Activated T-helper 2 cell treated with anti-CD3 and anti-CD28 coated beads, Interferon-gamma antibody, Interleukin-2, Interleukin-4, amounts not matched to agents 10 μg/mL and 5 μg/mL and 100 μg/mL, durations not matched to agents 14 hours and 24 hours and 36 hours (primary cell): ENCODE results near the gene KRTAP7-1. TPM values are rescaled to one million over a fixed set of nuclear protein-coding genes. Genes with fewer than 3 reads are reported as not detected.

ENCODE experiments used
- DNase-seq: peaks from one replicate; pipeline ENCODE4 v3.0.0; 2021; ENCODE audit warnings: low spot score
- H3K27ac Mint-ChIP-seq: one replicate; pipeline ENCODE4 v1.8.0; 2021; ENCODE audit warnings: mixed read lengths
- H3K27me3 Mint-ChIP-seq: one replicate; pipeline ENCODE4 v1.8.0; 2021; ENCODE audit warnings: low read depth, mixed read lengths
- H3K36me3 Mint-ChIP-seq: one replicate; pipeline ENCODE4 v1.8.0; 2021; ENCODE audit warnings: low read depth, mixed read lengths
- H3K4me1 Mint-ChIP-seq: one replicate; pipeline ENCODE4 v1.8.0; 2021; ENCODE audit warnings: low read depth, mixed read lengths
- H3K4me3 Mint-ChIP-seq: one replicate; pipeline ENCODE4 v1.8.0; 2021; ENCODE audit warnings: low read depth, mild to moderate bottlenecking, moderate library complexity, mixed read lengths
- H3K9me3 Mint-ChIP-seq: one replicate; pipeline ENCODE4 v1.8.0; 2021; ENCODE audit warnings: mixed read lengths
- intact Hi-C: fragments of 100-400 bp; cut with micrococcal nuclease; formaldehyde crosslinking; loops from one replicate; pipeline ENCODE4 v1.15.1; 2023
- total RNA-seq: library from RNA; stranded (reverse); gene quantifications from 2 replicates; pipeline ENCODE4 v1.2.3, GENCODE V29; 2022

Gene KRTAP7-1, protein sequence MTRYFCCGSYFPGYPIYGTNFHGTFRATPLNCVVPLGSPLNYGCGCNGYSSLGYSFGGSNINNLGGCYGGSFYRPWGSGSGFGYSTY
- total RNA-seq = not detected in 2 replicates

DNA sequence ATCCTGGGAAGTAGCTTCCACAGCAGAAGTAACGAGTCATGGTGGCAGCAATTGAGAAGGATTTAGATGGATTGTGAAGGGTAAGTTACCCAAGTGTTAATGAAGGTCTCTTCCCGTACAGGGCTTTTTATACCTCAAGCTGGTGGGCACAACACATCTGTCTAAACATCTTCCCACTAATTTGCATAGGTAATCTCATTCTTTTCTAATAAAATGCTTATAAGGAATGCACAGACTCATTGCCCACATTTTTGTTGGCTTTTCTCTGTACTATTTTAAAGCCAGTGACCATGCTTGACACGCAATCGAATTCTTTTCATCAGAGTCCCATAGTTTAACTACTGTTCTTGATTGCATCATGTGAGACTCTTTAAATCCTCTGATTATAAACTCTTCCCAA, at the start of gene KRTAP7-1:
Gene KRTAP7-1 (minus strand): TSS at position 101 of the 400 bp plus-strand sequence. CDS start 61 bp downstream, at position 40.
- H3K4me1 Mint-ChIP-seq = no peaks in the 10 kb centered on the region
- peaks cover 21% of the 10 kb centered on the region for H3K9me3 Mint-ChIP-seq
- H3K36me3 Mint-ChIP-seq = peaks cover 3% of the 10 kb centered on the region
- DNase-seq = no peak
- H3K27me3 Mint-ChIP-seq = peaks cover 9% of the 10 kb centered on the region
- H3K4me3 Mint-ChIP-seq = no peak within 1 kb of the TSS
- H3K27ac Mint-ChIP-seq = no peak within 1 kb of the TSS
- intact Hi-C loops = no loop called here

DNA sequence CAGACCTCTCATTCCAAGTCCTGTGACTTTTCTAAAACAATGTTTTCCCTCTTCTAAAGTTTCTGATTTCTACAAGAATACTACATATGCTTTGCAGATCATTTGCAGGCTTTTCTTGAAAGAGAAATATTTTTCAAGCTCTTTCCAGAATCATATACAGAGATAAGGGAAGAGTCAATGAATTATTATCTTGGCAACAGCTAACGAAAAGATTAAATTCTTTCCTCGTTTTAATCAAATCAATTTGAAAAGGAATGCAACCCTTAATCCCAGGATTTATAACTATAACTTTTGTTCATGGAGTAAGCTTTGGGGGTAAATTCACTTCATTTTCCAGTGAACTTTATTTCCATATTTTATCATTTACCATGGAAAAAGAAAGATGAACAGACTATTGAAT, 45.0 kb upstream of the KRTAP7-1 start:
- Mint-ChIP-seq H3K4me3 (no peak overlapping the region), H3K36me3 (no peaks in the 10 kb centered on the region), H3K27ac (no peak overlapping the region), H3K9me3 (no peaks in the 10 kb centered on the region), H3K4me1 (no peaks in the 10 kb centered on the region), H3K27me3 (peaks cover 4% of the 10 kb centered on the region)
- intact Hi-C loops = no loop called here
- no peak for DNase-seq

DNA sequence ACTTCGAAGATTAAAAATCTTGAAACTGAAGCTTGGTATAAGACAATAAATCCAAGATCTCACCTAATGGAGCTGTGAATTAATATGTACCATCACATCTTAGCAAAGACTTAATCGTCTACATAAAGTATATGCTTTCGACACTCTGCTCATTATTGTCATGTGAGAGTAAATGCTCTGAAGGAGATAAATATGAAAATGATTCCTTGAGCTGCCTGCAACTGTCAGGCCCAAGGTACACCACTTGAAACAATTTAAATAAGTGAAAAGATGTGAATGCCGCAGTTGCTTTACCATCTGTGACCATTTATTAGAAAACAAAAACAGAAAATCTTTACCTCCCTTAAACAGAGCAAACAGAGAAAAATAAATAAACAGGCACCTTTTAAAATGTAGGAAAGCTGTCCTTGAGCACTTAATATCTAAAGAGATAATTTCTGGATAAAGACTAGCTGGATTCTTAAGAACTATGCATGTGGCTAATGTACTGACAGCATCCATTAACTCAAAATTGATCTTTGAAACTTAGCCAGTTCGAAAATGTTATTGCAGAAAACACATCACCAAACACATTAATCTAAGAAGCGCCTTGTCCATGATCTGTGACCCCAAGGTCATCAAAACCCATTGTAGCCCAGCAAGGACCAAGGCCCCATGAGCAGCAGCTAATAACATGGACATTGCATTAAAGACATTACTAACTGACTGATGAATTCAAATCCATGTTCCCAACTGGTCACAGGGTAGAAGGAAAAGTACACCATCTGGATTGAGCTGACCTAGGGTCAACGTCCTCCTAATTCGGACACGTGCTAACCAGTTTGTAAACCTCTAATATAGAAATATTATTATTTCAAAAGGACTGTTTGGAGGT, 18.3 kb upstream of the KRTAP7-1 start:
- Mint-ChIP-seq H3K9me3 (no peaks in the 10 kb centered on the region), H3K4me3 (no peak overlapping the region), H3K27ac (no peak overlapping the region), H3K36me3 (no peaks in the 10 kb centered on the region), H3K4me1 (no peaks in the 10 kb centered on the region), H3K27me3 (peaks cover 13% of the 10 kb centered on the region)
- DNase-seq = no peak
- intact Hi-C loops = no loop called here

DNA sequence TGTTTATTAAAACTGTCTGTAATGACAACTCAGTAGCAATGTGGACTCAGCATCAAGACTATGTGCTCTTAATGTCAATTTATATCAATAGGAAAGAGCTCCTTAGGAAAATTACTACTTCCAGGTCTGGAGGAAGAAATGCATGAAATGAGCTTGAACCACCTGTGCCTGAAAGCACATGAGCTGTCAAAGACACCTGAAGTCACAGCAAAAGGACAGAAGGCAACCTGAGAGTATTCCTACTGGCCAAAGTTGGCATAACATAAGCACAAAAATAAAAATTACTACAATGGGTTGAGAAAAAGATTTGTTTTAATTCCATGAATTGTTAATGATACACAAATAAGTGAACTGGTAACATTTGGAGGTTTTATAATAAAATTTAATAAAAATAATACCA, 13.4 kb upstream of the KRTAP7-1 start:
- no peaks in the 10 kb centered on the region for H3K36me3 Mint-ChIP-seq
- peaks cover 15% of the 10 kb centered on the region for H3K27me3 Mint-ChIP-seq
- no peaks in the 10 kb centered on the region for H3K9me3 Mint-ChIP-seq
- H3K4me1 Mint-ChIP-seq = peaks cover 3% of the 10 kb centered on the region
- intact Hi-C loops = no loop called here
- H3K27ac Mint-ChIP-seq = no peak overlapping the region
- no peak overlapping the region for H3K4me3 Mint-ChIP-seq
- DNase-seq = no peak

DNA sequence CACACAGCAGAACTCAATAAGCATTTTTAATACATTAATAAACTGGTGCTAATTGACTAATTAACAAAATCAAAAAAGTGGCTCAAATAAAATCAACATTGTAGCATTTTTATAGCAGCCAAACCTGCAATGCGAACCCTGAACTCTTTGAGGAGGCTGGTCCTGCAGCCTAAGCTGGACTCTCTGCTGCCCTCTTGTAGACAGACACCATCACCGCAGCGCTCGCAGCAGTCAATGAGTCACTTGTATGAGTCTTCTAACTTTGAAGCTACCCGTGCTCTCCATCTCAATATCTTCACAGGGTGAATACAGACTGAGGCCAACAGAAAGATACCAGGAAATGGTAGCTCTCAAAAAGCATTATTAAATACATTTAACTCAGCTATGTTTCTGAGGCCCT, 9.7 kb upstream of the KRTAP7-1 start:
- intact Hi-C loops = loop anchor here (5.0 kb wide), 1 partner anchor 238 kb away; no protein-coding TSS in a partner anchor
- H3K27me3 Mint-ChIP-seq = peaks cover 13% of the 10 kb centered on the region
- no peak overlapping the region for H3K27ac Mint-ChIP-seq
- peaks cover 3% of the 10 kb centered on the region for H3K4me1 Mint-ChIP-seq
- no peaks in the 10 kb centered on the region for H3K36me3 Mint-ChIP-seq
- H3K4me3 Mint-ChIP-seq = no peak overlapping the region
- H3K9me3 Mint-ChIP-seq = no peaks in the 10 kb centered on the region
- DNase-seq = peak; percentile 10

DNA sequence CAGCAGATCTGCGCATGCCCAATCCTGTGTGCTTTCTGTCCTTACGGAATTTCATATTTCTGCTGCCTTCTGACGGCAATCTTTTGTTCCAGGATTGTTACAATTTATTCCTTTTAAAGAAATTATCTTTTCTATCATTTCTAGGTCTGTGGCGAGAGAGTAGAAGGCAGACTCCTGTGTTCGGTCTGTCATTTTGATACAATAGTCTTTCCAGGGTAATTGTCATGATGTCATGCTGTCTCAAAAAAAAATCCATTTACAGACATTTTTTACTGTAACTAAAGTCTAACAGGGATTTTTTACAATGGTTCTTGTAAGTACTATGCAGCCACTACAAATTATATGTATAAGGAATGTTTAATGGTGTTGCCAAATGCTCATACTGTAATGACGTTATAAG, 9.0 kb upstream of the KRTAP7-1 start:
- intact Hi-C loops = loop anchor here (5.0 kb wide), 1 partner anchor 239 kb away; no protein-coding TSS in a partner anchor
- Mint-ChIP-seq H3K36me3 (no peaks in the 10 kb centered on the region), H3K9me3 (no peaks in the 10 kb centered on the region), H3K4me3 (no peak overlapping the region), H3K27me3 (peaks cover 15% of the 10 kb centered on the region), H3K27ac (no peak overlapping the region), H3K4me1 (peaks cover 3% of the 10 kb centered on the region)
- no peak for DNase-seq

DNA sequence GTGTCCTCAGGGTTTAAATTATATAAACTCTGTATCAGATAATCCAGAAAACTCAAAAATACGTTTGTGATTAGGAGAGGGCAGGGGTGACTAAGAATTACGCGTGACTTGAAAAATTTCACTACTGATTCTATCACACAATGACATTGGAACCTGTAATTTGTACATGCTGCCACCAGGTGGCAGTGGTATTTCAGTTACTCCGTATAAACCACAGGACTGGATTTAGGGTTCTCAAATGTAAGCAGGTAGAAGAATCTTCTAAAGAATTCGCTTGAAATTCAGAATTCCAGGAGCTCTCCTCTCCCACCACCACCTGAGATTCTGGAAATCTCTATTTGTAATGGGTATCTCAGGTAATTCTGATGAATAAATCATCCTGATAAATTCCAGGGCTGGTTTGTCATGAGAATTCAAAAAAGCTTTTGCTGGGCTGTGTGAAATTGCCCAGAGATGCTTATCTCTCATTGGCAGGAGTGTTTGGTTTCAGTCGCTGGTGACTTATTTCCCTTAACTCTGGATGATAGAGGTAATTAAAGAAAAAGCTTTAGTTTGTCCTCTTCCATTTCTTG, 1.7 kb upstream of the KRTAP7-1 start:
- H3K9me3 Mint-ChIP-seq = peaks cover 21% of the 10 kb centered on the region
- H3K27me3 Mint-ChIP-seq = peaks cover 9% of the 10 kb centered on the region
- no peak overlapping the region for H3K27ac Mint-ChIP-seq
- peaks cover 3% of the 10 kb centered on the region for H3K36me3 Mint-ChIP-seq
- no peaks in the 10 kb centered on the region for H3K4me1 Mint-ChIP-seq
- H3K4me3 Mint-ChIP-seq = no peak overlapping the region
- DNase-seq = no peak
- intact Hi-C loops = no loop called here

DNA sequence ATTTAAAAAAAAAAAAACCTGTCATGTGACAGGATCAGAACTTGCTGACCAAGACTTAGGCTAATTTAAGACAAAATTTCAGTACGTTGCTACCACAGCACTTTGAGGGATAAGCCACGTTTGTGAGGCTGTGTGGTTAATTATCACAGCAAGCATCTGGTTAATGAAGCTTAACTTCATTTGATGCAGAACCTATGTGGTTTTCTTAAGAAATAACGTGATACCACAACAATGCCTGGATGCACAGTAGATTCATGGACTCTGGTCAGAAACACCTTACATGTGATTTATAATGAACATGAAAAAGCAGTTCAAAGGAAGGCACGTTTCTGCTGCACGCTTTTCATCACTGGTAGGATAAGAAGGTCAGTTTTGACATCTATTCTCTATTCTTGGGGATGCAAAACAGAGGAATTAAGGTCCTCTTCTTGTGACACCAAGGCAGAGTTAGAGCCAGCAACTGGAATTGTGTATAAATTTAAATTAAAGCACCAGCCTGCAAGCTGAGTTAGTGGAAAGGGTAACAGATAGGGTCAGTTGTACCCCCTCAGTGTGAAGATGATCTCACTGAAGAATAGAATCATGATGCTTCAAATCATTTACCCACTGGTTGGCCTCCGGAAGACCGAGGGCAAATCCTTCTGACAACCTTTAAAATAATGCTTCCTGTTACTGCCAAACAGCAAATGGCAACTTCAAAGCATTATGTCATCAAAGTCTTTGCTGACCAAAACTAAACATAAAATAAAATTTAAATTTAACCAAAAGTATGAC, 10.5 kb downstream of the KRTAP7-1 start:
- intact Hi-C loops = no loop called here
- peaks cover 17% of the 10 kb centered on the region for H3K9me3 Mint-ChIP-seq

DNA sequence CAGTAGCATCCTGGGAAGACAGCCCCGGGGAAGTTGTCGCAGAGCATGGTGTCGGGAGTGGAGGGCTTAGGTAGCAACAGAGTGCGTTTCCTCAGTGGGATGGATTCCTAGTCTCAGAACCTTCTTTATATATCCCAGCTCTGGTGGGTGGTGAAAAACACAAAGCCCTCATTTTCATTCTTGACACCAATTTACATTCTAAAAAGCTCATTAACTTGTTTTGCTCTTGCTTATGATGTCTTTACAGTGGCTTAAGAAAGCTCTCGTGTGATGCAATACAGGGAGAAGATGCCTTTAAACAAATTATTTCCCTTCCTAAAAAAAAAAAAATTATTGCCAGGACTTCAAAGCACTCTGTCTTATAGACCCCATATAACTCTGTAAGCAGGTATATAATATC, 16.4 kb downstream of the KRTAP7-1 start, which contains the start of gene KRTAP8-1:
Gene KRTAP8-1 (minus strand): TSS at position 101 of the 400 bp plus-strand sequence. CDS start 54 bp downstream, at position 47.
- no peak within 1 kb of the TSS for H3K27ac Mint-ChIP-seq
- H3K27me3 Mint-ChIP-seq = peaks cover 20% of the 10 kb centered on the region
- no peak within 1 kb of the TSS for H3K4me3 Mint-ChIP-seq
- H3K4me1 Mint-ChIP-seq = peaks cover 7% of the 10 kb centered on the region
- no peak for DNase-seq
- peaks cover 8% of the 10 kb centered on the region for H3K36me3 Mint-ChIP-seq
- intact Hi-C loops = no loop called here
- H3K9me3 Mint-ChIP-seq = peaks cover 8% of the 10 kb centered on the region

More for the DNA sequence above, 10.5 kb downstream of the KRTAP7-1 start:
- Mint-ChIP-seq H3K4me3 (no peak overlapping the region), H3K27ac (no peak overlapping the region), H3K4me1 (peaks cover 25% of the 10 kb centered on the region), H3K36me3 (peaks cover 26% of the 10 kb centered on the region), H3K27me3 (peaks cover 6% of the 10 kb centered on the region)
- DNase-seq = no peak

DNA sequence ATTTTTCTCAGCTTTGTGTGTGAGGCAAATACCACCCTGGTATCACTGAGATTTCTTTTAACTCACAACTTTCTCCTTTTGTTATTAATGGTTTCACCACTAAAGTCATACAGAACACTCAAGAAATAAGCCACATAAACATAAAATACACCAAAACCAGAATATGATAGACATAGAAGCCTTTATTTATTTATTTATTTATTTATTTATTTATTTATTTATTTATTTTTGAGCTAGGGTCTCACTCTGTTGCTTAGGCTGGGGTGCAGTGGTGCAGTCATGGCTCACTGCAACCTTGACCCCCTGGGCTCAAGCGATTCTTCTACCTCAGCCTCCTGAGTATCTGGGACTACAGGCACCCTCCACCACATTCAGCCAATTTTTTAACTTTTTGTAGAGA, 29.0 kb downstream of the KRTAP7-1 start:
- no peaks in the 10 kb centered on the region for H3K4me1 Mint-ChIP-seq
- no peak overlapping the region for H3K4me3 Mint-ChIP-seq
- H3K36me3 Mint-ChIP-seq = no peaks in the 10 kb centered on the region
- H3K9me3 Mint-ChIP-seq = peaks cover 8% of the 10 kb centered on the region
- intact Hi-C loops = no loop called here
- peaks cover 17% of the 10 kb centered on the region for H3K27me3 Mint-ChIP-seq
- H3K27ac Mint-ChIP-seq = no peak overlapping the region
- no peak for DNase-seq

DNA sequence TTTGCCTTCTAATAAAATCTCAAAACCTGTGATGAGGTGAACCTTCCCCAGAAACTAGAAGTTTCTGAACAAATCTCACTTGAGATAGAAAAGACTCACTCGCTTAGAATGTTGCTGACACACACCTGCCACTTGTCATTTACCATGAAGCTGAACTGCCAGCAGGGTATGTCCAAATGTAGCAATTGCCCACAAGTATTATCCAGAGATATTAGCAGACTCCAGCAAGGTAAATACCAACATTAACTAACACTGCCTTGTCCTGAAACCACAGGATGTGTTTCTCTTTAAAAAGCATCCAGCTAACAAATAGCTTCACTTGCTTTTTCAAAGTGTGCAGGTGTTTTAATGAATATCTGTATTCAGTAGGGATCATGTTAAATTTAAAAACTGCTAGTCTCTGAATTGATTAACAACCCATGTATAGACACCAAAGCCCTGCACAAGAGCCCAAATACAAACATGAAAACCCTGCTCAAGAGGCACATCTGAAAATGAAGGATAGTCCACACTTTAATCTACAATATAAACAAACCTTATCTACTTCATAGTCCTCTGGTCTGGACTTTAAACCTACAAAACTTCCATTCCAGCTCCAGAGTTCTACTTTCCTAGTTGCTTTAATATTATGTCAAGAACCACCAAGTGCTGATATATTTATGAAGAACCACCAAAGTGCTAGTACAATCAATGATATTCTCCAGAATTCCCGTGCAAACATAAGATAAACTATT, 35.8 kb downstream of the KRTAP7-1 start:
- no peaks in the 10 kb centered on the region for H3K36me3 Mint-ChIP-seq
- peaks cover 19% of the 10 kb centered on the region for H3K27me3 Mint-ChIP-seq
- no peaks in the 10 kb centered on the region for H3K4me1 Mint-ChIP-seq
- no peak for DNase-seq
- intact Hi-C loops = no loop called here
- H3K4me3 Mint-ChIP-seq = no peak overlapping the region
- H3K27ac Mint-ChIP-seq = no peak overlapping the region
- no peaks in the 10 kb centered on the region for H3K9me3 Mint-ChIP-seq

DNA sequence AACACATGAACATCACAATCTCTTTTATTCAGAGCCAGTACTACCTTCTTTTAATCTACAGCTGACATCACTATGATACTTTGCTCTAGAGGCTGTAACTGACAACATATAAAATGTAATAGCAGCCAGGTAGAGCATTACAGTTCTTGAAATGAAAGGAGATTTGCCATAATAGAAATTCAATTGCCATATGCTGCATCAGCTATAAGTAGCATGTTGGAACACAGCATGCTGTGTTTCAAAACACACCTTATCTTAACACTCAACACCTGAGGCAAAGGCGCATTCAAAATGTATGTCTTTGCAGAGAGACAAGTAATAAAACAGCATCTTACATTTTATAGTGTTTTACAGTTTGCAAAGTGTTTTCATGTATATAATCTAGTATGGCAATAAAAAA, 50.3 kb downstream of the KRTAP7-1 start:
- peaks cover 9% of the 10 kb centered on the region for H3K27me3 Mint-ChIP-seq
- H3K27ac Mint-ChIP-seq = no peak overlapping the region
- H3K4me1 Mint-ChIP-seq = no peaks in the 10 kb centered on the region
- no peaks in the 10 kb centered on the region for H3K36me3 Mint-ChIP-seq
- no peak overlapping the region for H3K4me3 Mint-ChIP-seq
- H3K9me3 Mint-ChIP-seq = no peaks in the 10 kb centered on the region
- intact Hi-C loops = no loop called here
- DNase-seq = no peak
